Renal cortical epithelial cell (primary cell): ENCODE data around the gene PRKACA. TPM values are rescaled to one million over a fixed set of nuclear protein-coding genes. Genes with fewer than 3 reads are reported as not detected.

Experiments
- DNase-seq: peaks from one replicate; pipeline ENCODE4 v3.0.0-alpha.2; 2011; ENCODE audit warnings: low read depth
- total RNA-seq: library from RNA; depleted of rRNA; stranded (reverse); fragments of >200 nt; gene quantifications from 2 replicates; pipeline ENCODE4 v1.2.3, GENCODE V29; 2014

Gene PRKACA
- total RNA-seq, 1 donor from 2014 or later, result 62.4 TPM

DNA sequence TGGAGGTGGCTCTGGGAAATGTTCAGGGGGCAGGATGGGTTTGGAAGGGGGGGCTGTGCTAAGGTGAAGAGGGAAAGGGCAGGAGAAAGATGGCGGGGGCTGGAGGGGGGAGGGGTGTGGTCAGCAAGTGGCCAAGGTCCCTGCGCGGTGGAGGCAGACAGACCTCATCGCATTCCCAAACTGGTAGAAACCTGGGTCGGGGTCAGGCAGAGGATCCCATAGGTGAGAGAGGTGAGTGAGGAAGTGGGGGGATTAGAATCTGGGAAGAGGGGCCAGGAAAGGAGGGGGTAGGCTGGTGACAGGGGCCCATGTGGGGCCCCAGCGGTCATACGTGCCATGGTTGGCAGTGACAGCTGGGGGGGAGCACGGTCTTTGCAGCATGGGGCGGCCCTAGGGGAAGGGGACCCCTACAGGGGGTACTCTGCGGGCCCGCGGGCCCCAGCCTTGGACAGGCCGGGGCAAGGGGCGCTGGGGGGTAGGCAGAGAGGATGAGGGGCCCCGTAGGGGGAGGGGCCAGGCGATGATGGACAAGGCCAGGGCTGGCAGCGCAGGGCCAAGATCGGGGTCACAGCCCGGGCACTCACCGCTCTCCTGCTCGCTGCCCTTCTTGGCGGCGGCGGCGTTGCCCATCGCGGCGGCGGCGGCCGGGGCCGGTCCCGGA is 514 bp downstream of the PRKACA start:
- DNase-seq, result no peak

DNA sequence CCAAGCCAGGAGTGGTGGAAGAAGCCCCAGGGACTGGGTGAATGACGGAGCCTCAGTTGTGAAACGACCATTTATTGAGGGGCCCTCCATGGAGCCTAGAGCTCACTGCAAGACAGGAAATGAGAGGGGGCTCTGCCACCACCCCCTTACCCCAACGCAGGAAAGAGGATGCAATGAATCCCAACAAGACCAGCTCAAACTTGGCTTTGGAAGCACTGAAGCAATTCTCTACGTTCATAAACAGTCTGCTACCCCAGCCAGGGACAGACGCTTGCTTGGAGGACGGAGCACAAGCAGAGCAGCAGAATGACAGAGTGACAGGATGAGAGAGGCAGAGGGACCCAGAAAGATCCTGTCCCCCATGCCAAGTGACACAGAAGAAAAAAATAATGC is 1.0 kb downstream of the PRKACA start:
- DNase-seq, result no peak

GRCh38 chr19:14115756-14116155 is 1.8 kb downstream of the PRKACA start:
- no peak for DNase-seq

- DNase-seq, result no peak
These were observed 2.7 kb downstream of the PRKACA start for GRCh38 chr19:14114854-14115253.

- no peak for DNase-seq
These were observed 3.1 kb downstream of the PRKACA start for GRCh38 chr19:14114439-14114838.

- no peak for DNase-seq
These were observed 3.7 kb downstream of the PRKACA start for GRCh38 chr19:14113762-14114414.

GRCh38 chr19:14112809-14113385 is 4.7 kb downstream of the PRKACA start:
- DNase-seq, result no peak

- DNase-seq, result no peak
These were observed 5.3 kb downstream of the PRKACA start for GRCh38 chr19:14112051-14112808.

DNA sequence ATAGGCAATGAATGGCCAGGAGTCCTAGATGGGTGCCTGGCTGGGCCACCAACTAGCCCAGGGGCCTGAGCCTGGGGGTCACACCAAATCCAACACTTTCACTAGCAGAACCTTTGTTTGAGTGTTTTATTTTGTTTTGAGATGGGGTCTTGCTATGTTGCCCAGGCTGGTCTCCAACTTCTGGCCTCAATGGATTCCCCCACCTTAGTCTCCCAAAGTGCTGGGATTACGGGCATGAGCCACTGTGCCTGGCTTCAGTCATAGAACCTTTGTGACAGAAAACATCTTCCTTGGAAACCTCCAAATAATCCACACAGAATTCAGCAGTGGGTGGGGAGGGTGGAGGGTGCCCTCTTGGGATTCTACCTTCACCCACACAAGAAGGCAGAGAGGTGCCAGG is 6.1 kb downstream of the PRKACA start:
- DNase-seq, result no peak

GRCh38 chr19:14110650-14111049 is 6.9 kb downstream of the PRKACA start:
- DNase-seq, result no peak

DNA sequence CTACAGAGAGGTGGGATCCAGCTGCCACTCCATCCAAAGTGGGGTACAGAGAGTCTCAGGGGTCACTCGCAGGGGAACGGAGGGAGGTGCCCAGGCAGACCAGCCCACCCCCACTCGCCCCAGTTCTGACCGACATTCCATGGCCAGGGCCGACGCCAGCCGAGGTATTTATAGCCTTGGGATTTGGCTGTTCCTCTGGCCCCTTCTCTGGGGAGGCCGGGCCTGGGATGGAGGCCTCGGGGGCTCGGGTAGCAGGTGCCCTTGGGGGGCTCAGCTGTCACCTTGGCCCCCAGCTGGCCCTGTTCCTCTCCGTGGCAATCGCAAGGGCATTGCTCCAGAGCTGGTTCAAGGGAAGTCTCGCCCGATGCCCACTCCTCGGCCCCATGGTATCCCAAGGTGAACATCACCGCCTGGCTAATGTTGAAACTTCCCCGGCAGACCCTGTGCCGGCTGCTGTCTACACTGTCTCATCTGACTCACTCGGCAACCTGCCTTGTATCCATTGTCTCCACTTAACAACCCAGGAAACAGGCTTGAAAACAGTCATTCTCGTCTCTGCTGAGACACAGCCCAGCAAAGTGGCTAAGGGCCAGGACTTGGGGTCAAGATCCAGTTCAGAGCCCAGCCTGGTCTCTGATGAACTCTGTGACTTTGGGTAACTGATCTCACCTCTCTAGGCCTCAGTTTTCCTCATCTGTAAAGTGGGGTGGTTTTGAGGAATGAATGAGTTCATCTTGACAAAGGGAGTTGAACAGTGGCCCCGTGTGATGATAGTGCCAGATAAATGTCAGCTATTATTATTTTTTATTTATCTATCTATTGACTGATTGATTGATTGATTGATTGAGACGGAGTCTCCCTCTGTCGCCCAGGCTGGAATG is 9.7 kb downstream of the PRKACA start:
- DNase-seq, result peak; percentile 27

DNA sequence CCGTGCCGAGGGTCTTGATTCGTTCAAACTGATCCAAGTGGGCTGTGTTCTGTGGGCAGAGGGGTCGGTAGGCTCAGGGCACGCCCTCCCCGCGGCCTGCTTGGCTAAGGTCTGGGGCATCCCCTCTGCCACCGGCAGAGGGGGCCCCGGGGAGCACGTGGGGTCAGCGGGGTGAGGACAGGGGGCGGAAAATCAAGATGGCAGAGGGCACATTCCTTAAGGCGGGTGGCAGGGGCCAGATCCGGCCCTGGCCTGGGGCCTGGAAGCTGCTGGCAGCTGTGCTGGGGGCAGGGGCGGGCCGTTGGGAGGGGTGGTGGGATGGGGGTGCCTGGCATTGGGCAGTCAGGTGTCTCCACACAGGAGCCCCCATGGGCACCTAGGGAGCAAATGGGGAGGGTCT is 10.7 kb downstream of the PRKACA start:
- DNase-seq, result no peak

DNA sequence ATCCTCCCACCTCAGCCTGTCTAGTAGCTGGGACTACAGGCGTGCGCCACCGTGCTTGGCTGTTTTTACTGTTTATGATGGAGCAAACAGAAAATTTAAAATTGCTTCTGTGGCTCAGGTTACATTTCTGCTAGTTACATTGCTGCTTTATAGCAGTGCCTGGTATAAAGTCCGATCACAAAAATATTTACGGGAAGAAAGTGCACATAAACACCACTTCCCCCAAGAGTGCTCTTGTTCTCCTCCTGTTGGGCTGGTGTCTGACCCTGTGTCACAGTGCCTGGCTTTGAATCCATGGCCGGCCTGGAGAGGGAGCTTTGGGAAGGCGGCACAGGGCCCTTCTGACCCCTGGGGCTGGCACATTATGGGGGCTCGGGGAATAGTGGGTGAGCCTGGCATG is 11.9 kb downstream of the PRKACA start:
- no peak for DNase-seq

GRCh38 chr19:14103310-14103709 is 14.3 kb downstream of the PRKACA start:
- no peak for DNase-seq

DNA sequence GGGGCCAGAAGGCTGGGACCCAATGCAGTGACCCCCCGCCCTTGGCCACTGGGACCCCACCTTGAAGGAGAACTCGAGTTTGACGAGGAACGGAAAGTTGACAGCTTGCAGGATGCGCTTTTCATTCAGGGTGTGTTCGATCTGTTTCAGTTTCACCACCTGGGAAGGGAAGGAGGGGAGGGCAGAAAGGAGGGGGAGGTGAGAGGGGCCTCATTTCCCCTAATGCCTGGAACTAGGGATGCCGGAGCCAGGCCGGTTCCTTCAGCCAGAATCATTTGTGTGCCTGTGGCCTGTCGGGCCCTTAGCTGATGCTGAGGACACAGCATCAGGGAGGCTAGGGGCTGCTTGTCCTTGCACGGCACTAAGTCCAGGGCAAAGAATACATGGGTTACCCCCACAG is 14.8 kb downstream of the PRKACA start:
- DNase-seq, result no peak

DNA sequence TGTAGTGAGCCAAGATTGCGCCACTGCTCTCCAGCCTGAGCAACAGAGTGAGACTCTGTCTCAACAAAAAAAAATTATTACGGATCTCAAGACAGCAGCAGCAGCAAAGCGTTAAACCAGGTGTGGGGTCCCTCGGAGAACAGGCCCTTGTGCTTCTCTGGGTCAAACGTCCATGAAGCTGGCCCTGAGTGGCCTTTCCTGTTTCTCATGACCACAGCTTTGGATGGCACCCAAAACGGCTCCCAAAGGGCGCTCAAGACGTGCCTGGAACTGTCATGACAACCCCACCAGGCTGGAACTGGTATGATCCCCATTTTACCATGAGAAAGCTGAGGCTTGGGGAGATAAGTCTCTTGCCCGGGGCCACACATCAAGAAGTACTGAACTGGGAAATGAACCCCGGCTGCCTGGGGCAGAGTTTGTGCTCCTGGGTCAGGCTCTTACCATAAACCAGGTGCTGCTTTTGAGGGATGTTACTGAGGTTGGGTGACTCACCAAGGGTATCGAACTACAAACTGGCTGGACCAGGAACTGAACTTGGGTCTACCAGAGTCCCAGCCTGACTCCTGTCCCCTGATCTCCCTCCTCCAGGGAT is 15.4 kb downstream of the PRKACA start:
- DNase-seq, result no peak

- no peak for DNase-seq
These were observed 16.5 kb downstream of the PRKACA start for GRCh38 chr19:14101003-14101545.

DNA sequence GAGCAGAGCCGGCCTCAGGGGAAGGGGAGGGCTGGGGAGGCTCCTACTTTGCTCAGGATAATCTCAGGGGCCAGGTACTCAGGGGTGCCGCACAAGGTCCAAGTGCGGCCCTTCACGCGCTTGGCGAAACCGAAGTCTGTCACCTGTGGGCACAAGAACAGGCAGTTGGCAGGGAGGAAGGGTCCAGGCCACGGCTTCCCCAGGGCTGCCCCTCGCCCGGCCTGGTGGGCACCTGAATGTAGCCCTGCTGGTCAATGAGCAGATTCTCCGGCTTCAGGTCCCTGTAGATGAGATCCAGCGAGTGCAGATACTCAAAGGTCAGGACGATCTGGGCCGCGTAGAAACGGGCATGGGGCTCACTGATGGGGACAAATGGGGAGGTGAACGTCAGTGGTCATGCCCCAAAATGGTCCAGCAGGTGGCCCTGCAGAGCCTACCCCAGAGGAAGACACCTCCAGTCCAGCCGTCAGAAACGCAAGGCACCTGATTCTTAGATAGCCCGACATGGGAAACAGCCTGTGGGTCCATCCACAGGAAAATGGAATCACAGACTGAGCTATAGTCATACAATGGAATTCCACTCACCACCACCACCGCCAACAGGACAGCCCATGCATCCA is 19.9 kb downstream of the PRKACA start:
- DNase-seq, result no peak

- DNase-seq, result no peak
These were observed 21.1 kb downstream of the PRKACA start for GRCh38 chr19:14096272-14096992.

DNA sequence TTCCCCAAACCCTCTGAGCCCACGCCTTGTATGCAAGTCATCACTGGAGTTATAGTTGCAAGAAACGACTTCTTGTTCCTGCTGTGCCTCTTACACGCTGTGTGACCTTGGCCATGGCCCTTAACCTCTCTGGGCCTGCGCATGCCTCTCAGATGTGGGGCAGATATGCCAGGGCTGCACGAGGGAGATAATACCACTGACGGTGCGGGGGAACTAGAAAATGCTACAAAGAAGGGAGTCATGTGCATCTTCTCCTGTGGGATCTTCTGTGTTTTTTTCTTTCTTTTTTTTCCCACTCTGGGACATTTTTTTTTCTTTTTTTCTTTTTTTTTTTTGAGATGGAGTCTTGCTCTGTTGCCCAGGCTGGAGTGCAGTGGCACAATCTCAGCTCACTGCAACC is 22.7 kb downstream of the PRKACA start:
- no peak for DNase-seq
